SW480 (cell line): Measurements from ENCODE around the gene HMGCR.

Source experiments
- DNase-seq: peaks from one replicate; pipeline ENCODE4 v3.0.0-alpha.2; 2016; ENCODE audit warnings: low spot score

HMGCR gene

GRCh38 chr5:75340714-75341478, 3.9 kb downstream of the HMGCR start:
- no peak for DNase-seq

- no peak for DNase-seq
These were observed 4.9 kb downstream of the HMGCR start for GRCh38 chr5:75341934-75342333.

- no peak for DNase-seq
These were observed 5.8 kb downstream of the HMGCR start for GRCh38 chr5:75342836-75343235.

GRCh38 chr5:75348241-75348640, 11.2 kb downstream of the HMGCR start:
- no peak for DNase-seq

- no peak for DNase-seq
These were observed 12.6 kb downstream of the HMGCR start for GRCh38 chr5:75349663-75350062.

GRCh38 chr5:75351139-75351926, 14.3 kb downstream of the HMGCR start:
- no peak for DNase-seq

- no peak for DNase-seq
These were observed 18.2 kb downstream of the HMGCR start for GRCh38 chr5:75355236-75355635.

- DNase-seq = no peak
These were observed 19.7 kb downstream of the HMGCR start for GRCh38 chr5:75356719-75357118.

GRCh38 chr5:75358117-75358516, 21.1 kb downstream of the HMGCR start:
- DNase-seq = no peak

- DNase-seq = no peak
These were observed 24.3 kb downstream of the HMGCR start for GRCh38 chr5:75361310-75361709.

- DNase-seq = no peak
These were observed 25.5 kb downstream of the HMGCR start for GRCh38 chr5:75362474-75362975.

GRCh38 chr5:75363111-75363510, 26.1 kb downstream of the HMGCR start:
- no peak for DNase-seq

GRCh38 chr5:75363726-75364495, 26.9 kb downstream of the HMGCR start:
- DNase-seq = no peak

GRCh38 chr5:75364571-75365280, 27.7 kb downstream of the HMGCR start:
- DNase-seq = no peak

- DNase-seq = no peak
These were observed 28.7 kb downstream of the HMGCR start for GRCh38 chr5:75365740-75366139.

- no peak for DNase-seq
These were observed 29.8 kb downstream of the HMGCR start for GRCh38 chr5:75366787-75367186.

- DNase-seq = no peak
These were observed 30.4 kb downstream of the HMGCR start for GRCh38 chr5:75367401-75367800.

GRCh38 chr5:75368391-75368790, 31.4 kb downstream of the HMGCR start:
- no peak for DNase-seq

GRCh38 chr5:75373862-75374261, 36.8 kb downstream of the HMGCR start:
- DNase-seq = no peak

GRCh38 chr5:75374394-75374814, 37.4 kb downstream of the HMGCR start:
- no peak for DNase-seq

GRCh38 chr5:75375414-75375813, 38.4 kb downstream of the HMGCR start:
- no peak for DNase-seq

GRCh38 chr5:75380099-75380498, 43.1 kb downstream of the HMGCR start:
- DNase-seq = no peak
